Ishikawa (cell line): ENCODE results near the gene CACHD1.

ENCODE experiments used
- CEBPB ChIP-seq: IDR thresholded peaks from 2 replicates; pipeline ENCODE4 v1.6.1; 2012
- CREB1 ChIP-seq: IDR thresholded peaks from 2 replicates; pipeline ENCODE4 v1.6.1; 2012; ENCODE audit warnings: low read depth
- EP300 ChIP-seq: IDR thresholded peaks from 2 replicates; pipeline ENCODE4 v1.6.1; 2012; ENCODE audit warnings: borderline replicate concordance
- FOXM1 ChIP-seq: IDR thresholded peaks from 2 replicates; pipeline ENCODE4 v1.6.1; 2012; ENCODE audit warnings: low read depth, borderline replicate concordance
- MAX ChIP-seq: IDR thresholded peaks from 2 replicates; pipeline ENCODE4 v1.6.1; 2012
- NFIC ChIP-seq: IDR thresholded peaks from 2 replicates; pipeline ENCODE4 v1.6.1; 2012
- RAD21 ChIP-seq: IDR thresholded peaks from 2 replicates; pipeline ENCODE4 v1.6.1; 2012; ENCODE audit warnings: low read depth
- TAF1 ChIP-seq: IDR thresholded peaks from 2 replicates; pipeline ENCODE4 v1.6.1; 2012; ENCODE audit warnings: low read depth, mild to moderate bottlenecking
- TCF12 ChIP-seq: IDR thresholded peaks from 2 replicates; pipeline ENCODE4 v1.6.1; 2012; ENCODE audit warnings: low read depth
- TEAD4 ChIP-seq: IDR thresholded peaks from 2 replicates; pipeline ENCODE4 v1.6.1; 2012
- YY1 ChIP-seq: IDR thresholded peaks from 2 replicates; pipeline ENCODE4 v1.6.1; 2012; ENCODE audit warnings: low read depth
- ZBTB7A ChIP-seq: IDR thresholded peaks from 2 replicates; pipeline ENCODE4 v1.6.1; 2012; ENCODE audit warnings: low read depth
- TF ChIP-seq, protein P1 (sequence below): IDR thresholded peaks from 2 replicates; pipeline ENCODE4 v1.6.1; 2012; ENCODE audit warnings: low read depth, mild to moderate bottlenecking

- TF ChIP-seq CREB1 (no peak), TCF12 (no peak), MAX (no peak), NFIC (no peak), YY1 (no peak), EP300 (no peak), FOXM1 (no peak), ZBTB7A (no peak), RAD21 (no peak), TAF1 (no peak), TEAD4 (no peak), CEBPB (no peak)
- TF ChIP-seq, protein P1, sequence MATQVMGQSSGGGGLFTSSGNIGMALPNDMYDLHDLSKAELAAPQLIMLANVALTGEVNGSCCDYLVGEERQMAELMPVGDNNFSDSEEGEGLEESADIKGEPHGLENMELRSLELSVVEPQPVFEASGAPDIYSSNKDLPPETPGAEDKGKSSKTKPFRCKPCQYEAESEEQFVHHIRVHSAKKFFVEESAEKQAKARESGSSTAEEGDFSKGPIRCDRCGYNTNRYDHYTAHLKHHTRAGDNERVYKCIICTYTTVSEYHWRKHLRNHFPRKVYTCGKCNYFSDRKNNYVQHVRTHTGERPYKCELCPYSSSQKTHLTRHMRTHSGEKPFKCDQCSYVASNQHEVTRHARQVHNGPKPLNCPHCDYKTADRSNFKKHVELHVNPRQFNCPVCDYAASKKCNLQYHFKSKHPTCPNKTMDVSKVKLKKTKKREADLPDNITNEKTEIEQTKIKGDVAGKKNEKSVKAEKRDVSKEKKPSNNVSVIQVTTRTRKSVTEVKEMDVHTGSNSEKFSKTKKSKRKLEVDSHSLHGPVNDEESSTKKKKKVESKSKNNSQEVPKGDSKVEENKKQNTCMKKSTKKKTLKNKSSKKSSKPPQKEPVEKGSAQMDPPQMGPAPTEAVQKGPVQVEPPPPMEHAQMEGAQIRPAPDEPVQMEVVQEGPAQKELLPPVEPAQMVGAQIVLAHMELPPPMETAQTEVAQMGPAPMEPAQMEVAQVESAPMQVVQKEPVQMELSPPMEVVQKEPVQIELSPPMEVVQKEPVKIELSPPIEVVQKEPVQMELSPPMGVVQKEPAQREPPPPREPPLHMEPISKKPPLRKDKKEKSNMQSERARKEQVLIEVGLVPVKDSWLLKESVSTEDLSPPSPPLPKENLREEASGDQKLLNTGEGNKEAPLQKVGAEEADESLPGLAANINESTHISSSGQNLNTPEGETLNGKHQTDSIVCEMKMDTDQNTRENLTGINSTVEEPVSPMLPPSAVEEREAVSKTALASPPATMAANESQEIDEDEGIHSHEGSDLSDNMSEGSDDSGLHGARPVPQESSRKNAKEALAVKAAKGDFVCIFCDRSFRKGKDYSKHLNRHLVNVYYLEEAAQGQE: no peak
These were observed 43.6 kb downstream of the CACHD1 start for GRCh38 chr1:64513545-64513944.
